Kidney epithelial cell (primary cell): ENCODE measurements around the gene PCDH12. TPM values are rescaled to one million over a fixed set of nuclear protein-coding genes. Genes with fewer than 3 reads are reported as not detected.

Experiments used
- DNase-seq: peaks from one replicate; pipeline ENCODE4 v3.0.0-alpha.2; 2010; ENCODE audit warnings: low read depth
- H3K27me3 ChIP-seq: 2 replicates; pipeline ENCODE4 v1.6.0; 2011; ENCODE audit warnings: low read length; ENCODE audit not compliant: control insufficient read depth, insufficient read depth
- H3K36me3 ChIP-seq: 2 replicates; pipeline ENCODE4 v1.5.1; 2011; ENCODE audit warnings: low read length; ENCODE audit not compliant: control insufficient read depth, insufficient read depth
- H3K4me3 ChIP-seq: 2 replicates; pipeline ENCODE4 v1.5.1; 2011; ENCODE audit warnings: low read depth, mild to moderate bottlenecking, control low read depth, low read length
- CTCF ChIP-seq: IDR thresholded peaks from 2 replicates; pipeline ENCODE4 v1.5.1; 2011; ENCODE audit warnings: mild to moderate bottlenecking, moderate library complexity, low read length, control low read depth, inconsistent platforms; ENCODE audit not compliant: insufficient read depth, poor library complexity, severe bottlenecking
- total RNA-seq: library from RNA; depleted of rRNA; stranded (reverse); fragments of >200 nt; gene quantifications from 2 replicates; pipeline ENCODE4 v1.2.3, GENCODE V29; 2015

The PCDH12 gene
- total RNA-seq, 1 donor from 2014 or later: not detected

- no peaks in the 10 kb centered on the region for H3K36me3 ChIP-seq
- no peak for TF ChIP-seq CTCF
- DNase-seq: no peak
- no peak overlapping the region for H3K4me3 ChIP-seq
- H3K27me3 ChIP-seq: no peaks in the 10 kb centered on the region
These were observed 42.2 kb upstream of the PCDH12 start for GRCh38 chr5:142000173-142000572.

- Histone ChIP-seq H3K27me3 (no peaks in the 10 kb centered on the region), H3K36me3 (no peaks in the 10 kb centered on the region), H3K4me3 (no peak overlapping the region)
- TF ChIP-seq CTCF: no peak
- DNase-seq: no peak
These were observed 39.5 kb upstream of the PCDH12 start for GRCh38 chr5:141997358-141997960.

GRCh38 chr5:141995656-141996055 lies 37.7 kb upstream of the PCDH12 start:
- no peak for DNase-seq
- Histone ChIP-seq H3K36me3 (no peaks in the 10 kb centered on the region), H3K27me3 (no peaks in the 10 kb centered on the region), H3K4me3 (no peak overlapping the region)
- no peak for TF ChIP-seq CTCF

GRCh38 chr5:141994511-141995136 lies 36.6 kb upstream of the PCDH12 start:
- H3K4me3 ChIP-seq: no peak overlapping the region
- no peak for DNase-seq
- no peaks in the 10 kb centered on the region for H3K27me3 ChIP-seq
- no peak for TF ChIP-seq CTCF
- no peaks in the 10 kb centered on the region for H3K36me3 ChIP-seq

- TF ChIP-seq CTCF: peak; percentile 63
- Histone ChIP-seq H3K27me3 (no peaks in the 10 kb centered on the region), H3K36me3 (no peaks in the 10 kb centered on the region), H3K4me3 (no peak overlapping the region)
- DNase-seq: no peak
These were observed 34.5 kb upstream of the PCDH12 start for GRCh38 chr5:141992349-141992963.
